IPS-18c (cell line): ENCODE data around the gene MED29.
A peak's percentile ranks its signal among the peaks of the same experiment; 100 is the strongest.

Experiments used
- H3K4me3 ChIP-seq: 2 replicates; pipeline ENCODE4 v1.7.0; 2013; ENCODE audit warnings: low read depth, mild to moderate bottlenecking, low read length, moderate library complexity; ENCODE audit not compliant: insufficient read depth
- H3K9me3 ChIP-seq: one replicate; pipeline ENCODE4 v1.6.1; 2013; ENCODE audit warnings: mild to moderate bottlenecking, low read length, moderate library complexity; ENCODE audit not compliant: control insufficient read depth, insufficient read depth

Gene MED29

GRCh38 chr19:39415111-39416046, 24.2 kb downstream of the MED29 start:
- peak overlapping the region; percentile 22; the same call in 1 of the 2 replicates for H3K4me3 ChIP-seq
- H3K9me3 ChIP-seq: no peaks in the 10 kb centered on the region

DNA sequence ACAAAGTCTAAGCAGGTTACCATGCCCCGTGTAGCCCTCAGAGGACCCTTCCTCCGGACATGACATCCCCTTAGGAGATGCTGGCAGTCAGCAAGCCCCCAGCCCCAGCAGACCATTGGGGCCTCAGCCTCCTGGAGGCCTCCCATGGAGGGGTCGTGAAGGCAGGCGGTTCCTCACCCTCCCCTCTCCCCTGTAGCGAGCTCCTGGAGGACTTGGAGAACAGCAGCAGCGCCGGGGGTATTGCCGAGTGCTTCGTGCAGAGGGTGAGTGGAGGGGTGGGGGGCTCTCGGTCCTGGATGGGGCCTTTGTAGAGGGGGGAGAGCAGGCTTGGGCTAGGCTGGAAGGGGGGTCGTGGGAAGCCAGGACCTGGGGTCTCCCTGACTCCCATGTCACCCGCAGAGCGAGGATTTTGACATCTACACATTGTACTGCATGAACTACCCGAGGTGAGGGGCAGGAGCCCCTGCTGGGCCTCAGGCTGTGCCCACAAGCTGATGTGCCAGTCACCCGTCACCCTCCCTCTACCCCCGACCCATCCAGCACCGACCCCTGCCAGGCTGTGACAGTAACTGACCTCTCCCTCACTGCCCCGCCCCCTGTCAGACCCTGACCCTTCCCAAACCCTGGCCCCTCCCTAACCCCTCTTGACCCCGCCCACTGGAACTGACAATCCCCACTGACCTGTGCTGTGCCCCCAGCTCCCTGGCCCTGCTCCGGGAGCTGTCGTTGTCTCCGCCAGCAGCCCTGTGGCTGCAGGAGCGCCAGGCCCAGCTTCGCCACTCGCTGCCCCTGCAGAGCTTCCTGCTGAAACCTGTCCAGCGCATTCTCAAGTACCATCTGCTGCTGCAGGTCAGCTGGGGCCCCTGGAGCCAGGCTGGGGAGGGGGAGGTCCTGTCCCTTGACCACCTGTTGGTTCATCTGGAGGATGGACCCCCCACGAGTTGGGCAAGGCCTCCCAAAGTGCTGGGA, 25.3 kb downstream of the MED29 start:
- no peak overlapping the region; the same call in 1 of the 2 replicates for H3K4me3 ChIP-seq
- H3K9me3 ChIP-seq: no peaks in the 10 kb centered on the region

DNA sequence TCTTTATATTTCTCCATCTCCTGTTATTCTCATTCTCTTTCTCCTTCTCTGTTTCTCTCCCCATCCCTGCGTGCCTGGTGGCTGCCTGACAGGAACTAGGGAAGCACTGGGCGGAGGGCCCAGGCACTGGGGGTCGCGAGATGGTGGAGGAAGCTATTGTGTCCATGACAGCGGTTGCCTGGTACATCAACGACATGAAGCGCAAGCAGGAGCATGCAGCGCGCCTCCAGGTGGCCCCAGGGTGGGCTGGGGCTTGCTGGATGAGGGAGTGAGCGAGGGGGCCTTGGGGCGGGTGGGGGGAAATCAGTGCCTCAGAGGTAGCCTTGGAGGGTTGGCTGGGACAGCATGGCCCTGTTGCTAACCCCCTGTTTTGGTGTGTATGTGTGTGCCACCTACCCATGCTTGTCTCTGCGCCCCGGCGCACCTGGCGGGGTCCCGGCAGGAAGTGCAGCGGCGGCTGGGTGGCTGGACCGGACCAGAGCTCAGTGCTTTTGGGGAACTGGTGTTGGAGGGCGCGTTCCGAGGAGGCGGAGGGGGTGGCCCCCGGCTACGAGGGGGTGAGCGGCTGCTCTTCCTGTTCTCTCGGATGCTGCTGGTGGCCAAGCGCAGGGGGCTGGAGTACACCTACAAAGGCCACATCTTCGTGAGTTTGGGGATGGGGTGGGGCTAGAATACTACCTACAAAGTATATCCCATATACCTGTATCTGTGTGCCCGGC, 26.4 kb downstream of the MED29 start:
- Histone ChIP-seq H3K4me3 (no peak overlapping the region), H3K9me3 (no peaks in the 10 kb centered on the region)

- no peak overlapping the region for H3K4me3 ChIP-seq
- H3K9me3 ChIP-seq: no peaks in the 10 kb centered on the region
Observed at GRCh38 chr19:39419003-39419402, 27.8 kb downstream of the MED29 start.

DNA sequence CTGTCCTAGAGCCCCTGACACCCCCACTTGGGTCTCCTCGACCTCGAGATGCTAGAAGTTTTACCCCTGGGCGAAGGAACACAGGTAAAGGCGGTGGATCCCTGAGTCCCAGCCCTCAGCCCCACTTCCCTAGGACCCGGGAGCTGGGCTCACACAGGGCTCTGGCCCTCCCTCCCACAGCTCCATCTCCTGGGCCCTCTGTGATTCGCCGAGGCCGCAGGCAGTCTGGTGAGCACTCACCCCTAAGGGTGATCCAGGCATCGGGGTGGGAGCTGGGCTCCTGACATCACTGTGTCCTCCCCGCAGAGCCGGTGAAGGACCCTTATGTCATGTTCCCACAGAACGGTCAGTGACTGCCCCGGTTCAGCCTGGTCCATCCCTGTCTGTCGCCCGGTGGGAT, 29.6 kb downstream of the MED29 start:
- no peak overlapping the region for H3K4me3 ChIP-seq
- no peaks in the 10 kb centered on the region for H3K9me3 ChIP-seq

DNA sequence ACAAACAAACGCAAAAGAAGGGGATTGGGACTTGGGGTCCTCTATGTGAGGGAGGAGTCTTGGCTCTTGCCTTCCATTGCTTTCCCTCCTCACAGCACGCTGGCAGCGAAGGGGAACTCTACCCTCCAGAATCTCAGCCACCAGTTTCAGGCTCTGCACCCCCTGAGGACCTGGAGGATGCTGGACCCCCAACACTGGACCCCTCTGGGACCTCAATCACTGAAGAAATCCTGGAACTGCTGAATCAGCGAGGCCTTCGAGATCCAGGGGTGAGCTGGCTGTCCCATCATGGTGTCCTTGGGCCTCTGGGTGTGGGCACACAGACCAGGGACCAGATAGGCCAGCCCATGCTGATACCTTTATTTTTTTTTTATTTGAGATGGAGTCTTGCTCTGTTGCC, 30.8 kb downstream of the MED29 start:
- no peaks in the 10 kb centered on the region for H3K9me3 ChIP-seq
- no peak overlapping the region for H3K4me3 ChIP-seq

- Histone ChIP-seq H3K9me3 (no peaks in the 10 kb centered on the region), H3K4me3 (no peak overlapping the region)
Observed at GRCh38 chr19:39423258-39424086, 32.3 kb downstream of the MED29 start.

DNA sequence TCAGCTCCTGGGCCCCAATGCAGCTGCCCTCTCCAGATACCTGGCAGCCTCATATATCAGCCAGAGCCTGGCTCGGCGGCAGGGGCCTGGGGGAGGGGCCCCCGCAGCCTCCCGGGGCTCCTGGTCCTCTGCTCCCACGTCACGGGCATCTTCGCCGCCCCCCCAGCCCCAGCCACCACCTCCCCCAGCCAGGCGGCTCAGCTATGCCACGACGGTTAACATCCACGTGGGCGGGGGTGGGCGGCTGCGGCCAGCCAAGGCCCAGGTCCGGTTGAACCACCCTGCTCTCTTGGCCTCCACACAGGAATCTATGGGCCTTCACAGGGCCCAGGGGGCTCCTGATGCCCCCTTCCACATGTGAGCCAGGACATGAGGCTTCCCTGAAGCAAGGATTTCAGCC, 33.8 kb downstream of the MED29 start:
- Histone ChIP-seq H3K4me3 (no peak overlapping the region), H3K9me3 (no peaks in the 10 kb centered on the region)

DNA sequence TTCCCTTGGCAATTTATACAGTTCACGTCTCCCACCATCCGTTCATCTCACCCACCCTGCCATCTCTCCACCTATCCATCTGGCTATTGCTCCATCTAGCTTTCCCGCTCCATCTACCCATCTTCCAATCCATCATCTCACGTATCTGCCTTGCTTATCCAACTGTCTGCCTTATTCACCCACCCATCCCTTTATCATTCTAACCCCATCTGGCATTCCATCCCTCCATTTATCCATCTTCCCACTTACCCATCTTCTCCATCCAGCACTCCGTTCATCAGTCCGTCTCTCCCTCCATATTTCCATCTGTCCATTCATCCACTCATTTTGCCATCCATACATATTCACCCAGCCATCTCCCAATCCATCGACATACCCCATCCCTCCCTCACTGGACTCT, 34.6 kb downstream of the MED29 start:
- H3K4me3 ChIP-seq: no peak overlapping the region
- no peaks in the 10 kb centered on the region for H3K9me3 ChIP-seq

- Histone ChIP-seq H3K4me3 (no peak overlapping the region), H3K9me3 (no peaks in the 10 kb centered on the region)
Observed at GRCh38 chr19:39426170-39426569, 35.0 kb downstream of the MED29 start.

DNA sequence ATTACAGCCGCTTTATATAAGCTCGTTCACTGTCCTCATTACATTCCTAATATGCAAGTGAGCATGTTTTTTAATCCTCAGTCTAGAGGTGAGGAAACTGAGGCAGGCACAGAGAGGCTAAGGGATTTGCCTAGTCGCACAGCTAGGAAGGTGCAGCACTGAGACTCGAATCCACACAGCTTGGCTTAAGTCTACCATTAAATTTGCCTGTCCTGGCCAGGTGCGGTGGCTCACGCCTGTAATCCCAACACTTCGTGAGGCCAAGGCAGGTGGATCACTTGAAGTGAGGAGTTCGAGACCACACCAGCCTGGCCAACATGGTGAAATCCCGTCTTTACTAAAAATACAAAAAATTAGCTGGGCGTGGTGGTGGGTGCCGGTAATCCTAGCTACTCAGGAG, 36.5 kb downstream of the MED29 start:
- Histone ChIP-seq H3K4me3 (0 out of 2 replicates have a peak overlapping the region, but pooled peaks have one; percentile 9), H3K9me3 (no peaks in the 10 kb centered on the region)

- H3K4me3 ChIP-seq: peak overlapping the region; percentile 34
- H3K9me3 ChIP-seq: no peaks in the 10 kb centered on the region
Observed at GRCh38 chr19:39428283-39429112, 37.3 kb downstream of the MED29 start.

DNA sequence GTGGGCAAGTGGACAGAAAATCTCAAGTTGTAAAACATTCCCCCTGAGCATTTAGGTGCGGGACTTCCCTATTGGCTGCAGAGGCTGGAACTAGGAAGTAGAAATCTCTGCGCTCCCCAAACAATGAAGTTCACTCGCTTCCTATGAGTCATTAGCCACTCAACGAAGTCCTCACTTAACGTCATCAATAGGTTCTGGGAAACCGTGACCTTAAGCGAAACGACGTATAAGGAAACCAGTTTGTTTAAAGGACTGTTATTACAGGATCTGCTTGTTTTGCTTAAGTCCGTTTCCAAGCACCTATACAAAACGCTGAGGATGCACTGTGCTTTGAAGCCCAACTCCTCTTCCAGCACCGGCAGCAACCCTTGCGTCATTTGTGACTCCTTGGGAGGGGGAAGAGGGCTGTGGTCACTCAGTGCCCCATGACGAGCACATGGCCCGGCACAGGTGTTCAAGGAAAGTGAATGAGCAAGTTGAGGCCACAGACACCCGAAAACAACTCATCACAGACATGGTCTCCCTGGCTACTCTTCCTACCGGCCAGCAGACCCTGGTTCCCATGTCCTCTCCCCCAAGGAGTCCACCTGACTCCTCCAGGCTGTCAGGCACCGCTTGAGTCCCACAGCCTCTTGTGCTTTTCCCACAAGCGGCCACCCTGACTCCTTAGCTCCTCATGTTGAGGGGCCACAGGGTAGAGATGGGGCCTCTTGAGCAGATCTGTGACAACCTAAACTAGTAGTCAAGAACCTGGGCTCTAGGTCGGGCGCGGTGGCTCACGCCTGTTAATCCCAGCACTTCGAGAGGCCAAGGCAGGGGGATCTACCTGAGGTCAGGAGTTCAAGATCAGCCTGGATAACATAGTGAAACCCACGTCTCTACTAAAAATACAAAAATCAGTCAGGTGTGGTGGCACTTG, 39.8 kb downstream of the MED29 start:
- H3K9me3 ChIP-seq: no peaks in the 10 kb centered on the region
- H3K4me3 ChIP-seq: no peak overlapping the region

DNA sequence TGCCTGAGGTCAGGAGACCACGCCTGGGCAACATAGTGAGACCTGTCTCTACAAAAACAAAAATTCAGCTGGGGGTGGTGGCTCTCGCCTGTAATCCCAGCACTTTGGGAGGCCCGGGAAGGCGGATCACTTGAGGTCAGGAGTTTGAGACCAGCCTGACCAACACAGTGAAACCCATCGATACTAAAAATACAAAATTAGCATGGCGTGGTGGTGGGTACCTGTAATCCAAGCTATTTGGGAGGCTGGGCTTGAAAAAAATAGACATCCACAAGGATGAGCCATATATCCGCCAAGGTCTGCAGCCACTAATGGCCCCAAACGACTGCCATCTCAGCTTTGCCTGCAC, 41.5 kb downstream of the MED29 start:
- no peaks in the 10 kb centered on the region for H3K9me3 ChIP-seq
- H3K4me3 ChIP-seq: no peak overlapping the region
